GM10847 (cell line): Measurements from ENCODE around the gene GABRP.

Experiments used
- POLR2A ChIP-seq: IDR thresholded peaks from 2 replicates; pipeline ENCODE4 v1.6.1; 2011; ENCODE audit not compliant: insufficient read length; ENCODE audit errors: extremely low read depth

The GABRP gene, protein sequence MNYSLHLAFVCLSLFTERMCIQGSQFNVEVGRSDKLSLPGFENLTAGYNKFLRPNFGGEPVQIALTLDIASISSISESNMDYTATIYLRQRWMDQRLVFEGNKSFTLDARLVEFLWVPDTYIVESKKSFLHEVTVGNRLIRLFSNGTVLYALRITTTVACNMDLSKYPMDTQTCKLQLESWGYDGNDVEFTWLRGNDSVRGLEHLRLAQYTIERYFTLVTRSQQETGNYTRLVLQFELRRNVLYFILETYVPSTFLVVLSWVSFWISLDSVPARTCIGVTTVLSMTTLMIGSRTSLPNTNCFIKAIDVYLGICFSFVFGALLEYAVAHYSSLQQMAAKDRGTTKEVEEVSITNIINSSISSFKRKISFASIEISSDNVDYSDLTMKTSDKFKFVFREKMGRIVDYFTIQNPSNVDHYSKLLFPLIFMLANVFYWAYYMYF

DNA sequence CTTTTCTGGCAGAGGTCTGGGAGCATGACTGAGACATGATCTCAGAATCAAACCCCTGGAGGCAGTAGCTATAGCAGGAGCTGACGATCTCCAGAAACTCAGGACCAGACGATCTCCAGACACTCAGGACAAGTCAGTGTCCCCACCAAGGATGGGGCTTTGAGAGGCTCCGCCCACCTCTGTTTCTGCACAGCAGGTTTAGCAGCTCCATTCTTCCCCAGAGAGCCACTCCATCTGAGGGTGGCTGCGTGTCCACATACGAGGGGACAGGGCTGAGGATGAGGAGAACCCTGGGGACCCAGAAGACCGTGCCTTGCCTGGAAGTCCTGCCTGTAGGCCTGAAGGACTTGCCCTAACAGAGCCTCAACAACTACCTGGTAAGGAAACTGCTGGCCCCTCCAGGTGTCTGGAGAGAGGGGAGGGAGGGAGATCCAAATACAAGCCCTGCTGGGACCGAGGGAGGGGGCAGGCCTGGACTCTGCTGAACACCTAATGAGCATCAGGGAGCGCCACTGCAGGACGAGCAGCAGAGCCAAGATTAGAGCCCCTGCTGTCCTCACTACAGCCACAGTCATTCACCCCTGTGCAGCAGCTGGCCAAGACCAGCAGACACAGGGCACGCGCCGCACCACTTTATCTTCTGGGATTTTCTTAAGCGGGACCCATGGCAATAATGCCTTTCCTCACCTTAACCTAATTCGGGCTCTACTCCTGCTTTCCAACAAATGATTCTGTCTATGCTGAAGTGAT, at the start of gene GABRP:
Gene GABRP (plus strand): TSS at position 228 of the 750 bp plus-strand sequence. CDS start 4,891 bp downstream, outside the sequence.
- TF ChIP-seq POLR2A, result no peak

DNA sequence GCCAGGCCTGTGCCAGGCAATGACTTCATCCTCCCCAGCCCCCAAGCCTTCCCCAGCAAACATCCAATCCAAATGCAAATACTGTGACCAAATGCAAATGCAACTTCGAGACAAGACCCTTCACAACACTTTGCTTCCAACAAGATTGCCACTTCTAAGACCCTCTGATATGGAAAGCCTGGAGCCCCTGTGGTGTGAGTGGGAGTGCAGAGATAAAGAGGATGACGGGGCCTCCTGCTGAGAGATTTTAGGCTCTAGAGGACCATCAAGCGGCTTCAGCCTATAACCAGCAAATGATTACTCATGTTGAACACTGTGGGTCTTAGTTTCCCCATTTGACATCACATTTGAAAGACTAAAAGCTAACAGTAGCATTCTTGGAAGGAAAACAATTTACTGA, 46.6 kb upstream of the GABRP start:
- TF ChIP-seq POLR2A, result no peak

DNA sequence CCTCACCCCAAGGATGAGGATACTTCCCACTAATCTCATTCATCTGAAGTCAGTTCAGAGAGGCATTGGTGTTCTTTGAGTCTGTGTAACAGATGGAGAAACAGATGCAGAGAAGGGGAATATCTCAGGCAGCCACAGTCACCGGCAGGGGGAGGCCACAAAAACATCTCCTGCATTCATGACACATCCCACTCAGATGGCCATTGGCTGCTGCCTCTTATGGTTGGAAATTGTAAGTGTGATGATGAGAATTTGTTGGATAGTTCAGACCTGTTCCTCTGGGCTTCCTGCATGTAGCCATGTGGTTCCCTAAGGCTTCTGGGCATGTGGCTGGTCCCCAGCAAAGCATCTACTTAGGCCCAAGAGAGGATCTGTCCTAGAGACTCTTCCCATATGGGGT, 45.9 kb upstream of the GABRP start:
- TF ChIP-seq POLR2A, result no peak

DNA sequence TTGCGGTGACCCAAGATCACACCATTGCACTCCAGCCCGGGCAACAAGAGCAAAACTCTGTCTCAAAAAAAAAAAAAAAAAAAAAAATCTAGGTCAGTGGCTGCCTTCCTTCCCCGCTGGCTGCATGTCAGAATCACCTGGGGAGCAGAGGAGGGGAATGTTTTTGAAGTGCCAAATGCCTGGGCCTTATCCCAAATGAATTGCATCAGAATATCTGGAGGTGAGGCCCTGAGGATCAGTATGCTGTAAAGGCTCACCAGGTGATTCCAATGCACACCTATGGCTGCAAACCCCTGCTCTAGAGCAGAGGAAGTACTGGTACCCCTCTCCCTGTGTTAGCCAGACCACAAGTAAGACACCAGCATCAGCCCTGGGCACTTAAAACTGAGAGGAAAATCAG, 44.7 kb upstream of the GABRP start:
- TF ChIP-seq POLR2A, result no peak

DNA sequence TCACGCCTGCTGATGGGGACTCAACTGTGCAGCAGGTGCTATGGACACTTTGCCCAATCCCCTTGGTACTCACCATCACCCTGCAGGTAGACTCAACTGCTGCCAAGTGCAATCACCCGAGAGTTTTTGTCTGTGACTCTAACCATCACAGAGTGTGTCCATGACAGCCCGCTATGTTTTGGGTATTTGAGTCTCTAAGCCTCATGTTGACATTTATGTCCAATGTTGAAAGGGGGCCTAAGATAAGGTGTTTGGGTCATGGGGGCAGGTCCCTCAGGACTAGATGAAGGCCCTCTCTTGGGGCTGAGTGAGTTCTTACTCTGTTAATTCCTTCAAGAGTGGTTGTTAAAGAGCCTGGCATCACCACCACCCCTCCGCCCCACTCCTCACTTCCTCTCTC, 44.1 kb upstream of the GABRP start:
- no peak for TF ChIP-seq POLR2A

DNA sequence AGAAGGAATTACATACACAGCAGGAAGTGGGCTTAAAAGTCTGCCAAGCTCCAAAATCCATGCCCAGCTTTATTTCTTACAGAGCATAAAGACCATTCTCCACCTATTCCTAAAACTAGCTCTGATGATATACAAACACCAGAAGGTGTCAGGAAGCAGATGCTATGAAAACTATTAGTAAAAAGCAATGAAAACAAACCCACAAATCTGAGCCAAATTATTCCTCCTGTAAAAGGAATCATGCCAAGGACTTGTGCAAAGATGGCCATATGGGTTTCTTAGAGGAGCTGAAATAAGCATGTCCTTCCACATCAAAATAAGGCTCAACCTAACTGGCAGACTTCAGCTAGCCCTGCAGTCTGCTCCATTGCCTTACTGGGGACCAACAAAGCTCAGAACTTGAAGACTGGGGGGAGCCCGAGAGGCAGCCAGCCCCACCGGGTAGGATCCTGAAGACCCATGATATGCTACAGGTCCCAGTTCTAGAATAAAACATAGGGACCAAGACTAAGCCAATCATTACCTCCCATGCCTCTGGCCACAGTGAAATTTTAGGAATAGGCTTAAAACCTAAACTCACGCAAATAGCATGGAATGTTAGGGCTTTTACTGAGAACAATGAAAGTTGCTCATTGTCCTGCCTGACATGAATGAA, 42.8 kb upstream of the GABRP start:
- TF ChIP-seq POLR2A, result no peak

DNA sequence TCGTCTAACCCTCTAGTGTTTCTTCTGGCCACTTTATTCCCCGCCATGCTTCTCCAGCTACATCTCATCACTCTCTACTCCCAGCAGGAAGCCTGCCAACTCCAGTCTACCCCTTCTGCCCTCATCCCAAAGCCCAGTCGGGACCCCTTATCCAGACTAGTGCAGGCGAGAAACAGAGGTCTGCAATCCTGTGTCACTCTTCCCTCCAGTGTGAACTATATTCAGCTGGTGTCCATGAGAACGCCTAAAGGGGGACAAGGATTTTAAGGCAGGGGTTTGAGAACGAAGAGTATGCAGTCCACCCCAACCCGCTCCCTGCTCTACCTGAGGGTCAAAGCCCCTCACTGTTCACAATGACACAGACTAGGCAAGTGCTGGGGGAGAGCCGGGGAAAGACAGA, 41.7 kb upstream of the GABRP start:
- TF ChIP-seq POLR2A, result no peak

DNA sequence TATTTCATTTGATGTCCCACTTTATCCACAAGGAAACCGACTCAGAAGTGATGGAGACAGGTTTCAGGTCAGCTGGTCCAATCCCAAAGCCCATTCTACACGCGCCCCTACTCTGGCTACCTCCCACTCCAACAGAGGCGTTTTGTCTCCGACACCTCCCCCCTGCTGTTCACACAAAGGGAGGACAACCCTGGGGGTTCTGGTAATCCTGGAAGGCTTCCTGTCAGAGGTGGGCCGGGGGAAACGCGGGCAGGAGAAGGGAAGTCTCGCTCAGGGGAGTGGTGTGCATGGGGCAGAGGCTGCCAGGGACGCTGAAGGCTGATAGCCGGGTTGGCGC, 39.7 kb upstream of the GABRP start:
- no peak for TF ChIP-seq POLR2A

DNA sequence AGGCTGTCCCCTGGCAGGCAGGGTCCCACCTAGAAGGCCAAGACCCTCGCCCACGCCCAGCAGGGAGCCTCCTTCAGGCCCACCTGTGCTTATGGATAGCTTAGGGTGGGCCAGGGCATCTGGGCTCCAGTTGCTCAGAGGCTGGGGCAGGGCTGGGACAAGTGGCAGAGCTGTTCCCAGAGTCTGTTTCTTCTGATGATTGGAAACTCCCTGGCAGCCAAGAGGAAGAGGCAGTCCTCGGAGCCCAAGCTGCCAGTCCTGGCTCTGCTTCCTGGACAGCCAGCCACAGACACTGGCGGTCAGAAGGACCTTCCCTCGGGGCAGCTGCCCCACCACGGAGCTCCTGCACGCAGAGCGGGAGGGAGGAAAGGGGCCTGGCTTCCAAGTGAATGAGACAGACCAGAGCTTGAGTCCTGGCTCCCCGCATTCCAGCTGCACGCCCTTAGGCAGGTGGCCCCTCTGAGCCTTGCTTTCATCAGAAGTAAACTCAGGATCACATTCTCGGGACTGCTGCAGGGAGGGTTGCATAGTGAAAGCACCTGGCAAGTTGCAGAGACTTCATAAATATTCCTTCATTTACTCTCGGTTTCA, 37.9 kb upstream of the GABRP start:
- no peak for TF ChIP-seq POLR2A

DNA sequence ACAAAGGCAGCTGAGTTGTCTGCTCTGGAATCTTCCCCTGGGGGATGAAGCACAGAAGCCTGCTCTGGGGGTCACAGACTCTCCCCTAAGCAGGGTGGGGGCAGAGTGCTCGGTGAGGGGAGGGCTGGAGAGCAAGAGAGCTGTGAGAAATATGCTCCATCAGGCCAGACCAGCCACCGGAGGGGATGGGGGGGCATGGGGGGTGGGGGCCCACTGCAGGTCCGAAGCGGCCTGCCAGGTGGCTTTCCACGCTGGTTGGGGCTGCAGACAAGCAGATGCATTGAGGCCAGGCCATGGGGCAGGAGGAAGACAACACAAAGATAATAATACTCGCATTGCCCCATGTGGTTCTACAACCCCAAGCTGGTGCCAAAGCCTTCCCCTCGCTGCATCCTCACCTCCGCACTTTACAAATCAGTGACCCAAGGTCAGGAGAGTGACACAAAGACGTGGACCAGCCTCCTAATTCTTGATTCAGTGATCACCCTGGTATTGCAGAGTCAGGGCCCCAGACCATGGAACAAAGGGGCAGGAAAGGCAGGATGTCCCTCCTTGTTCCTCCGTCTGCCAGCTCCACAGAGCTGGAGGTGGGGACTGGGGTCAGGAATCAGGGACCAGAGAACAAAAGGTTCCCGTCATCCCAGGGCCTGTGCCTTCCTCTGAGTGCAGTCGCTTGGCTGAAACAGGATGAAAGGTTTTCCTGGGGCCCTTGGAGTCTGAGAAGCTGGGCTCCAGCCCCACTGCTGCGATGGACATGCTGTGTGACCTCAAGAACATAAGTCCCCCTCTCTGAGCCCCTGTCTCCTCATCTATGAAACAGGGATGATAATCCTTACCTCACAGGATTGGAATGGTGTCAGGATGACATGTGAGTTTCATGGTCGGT, 37.2 kb upstream of the GABRP start:
- no peak for TF ChIP-seq POLR2A

DNA sequence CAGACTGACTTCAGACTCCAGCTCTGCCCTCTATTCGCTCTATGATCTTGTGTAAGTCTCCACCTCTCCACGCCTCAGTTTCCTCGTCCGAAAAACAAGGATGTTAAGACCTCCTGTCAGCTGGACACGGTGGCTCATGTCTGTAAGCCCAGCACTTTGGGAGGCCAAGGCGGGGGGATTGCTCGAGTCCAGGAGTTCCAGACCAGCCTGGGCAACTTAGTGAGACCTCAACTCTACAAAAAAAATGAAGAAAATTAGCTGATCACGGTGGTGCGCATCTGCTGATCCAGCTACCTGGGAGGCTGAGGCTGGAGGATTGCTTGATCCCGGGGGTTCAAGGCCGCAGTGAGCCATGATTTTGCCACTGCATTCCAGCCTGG, 36.6 kb upstream of the GABRP start:
- no peak for TF ChIP-seq POLR2A

DNA sequence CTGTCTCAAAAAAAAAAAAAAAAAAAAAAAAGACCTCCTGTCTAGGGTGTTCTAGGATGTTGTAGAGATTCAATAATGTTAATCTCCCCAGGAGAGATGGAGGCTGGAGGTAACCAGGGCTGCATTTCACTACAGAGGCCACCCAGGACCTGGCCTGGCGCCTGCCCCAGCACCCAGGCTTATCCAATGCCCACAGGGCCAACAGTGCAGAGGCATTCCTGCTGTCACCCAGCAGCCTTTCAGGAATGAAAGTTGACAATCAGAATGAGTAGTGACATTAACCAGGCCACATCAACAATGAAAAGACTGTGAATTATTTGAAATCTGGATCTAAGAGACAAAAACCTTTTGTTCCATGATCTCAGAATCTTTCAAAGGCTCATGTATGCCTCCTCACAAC, 36.2 kb upstream of the GABRP start:
- TF ChIP-seq POLR2A, result no peak

DNA sequence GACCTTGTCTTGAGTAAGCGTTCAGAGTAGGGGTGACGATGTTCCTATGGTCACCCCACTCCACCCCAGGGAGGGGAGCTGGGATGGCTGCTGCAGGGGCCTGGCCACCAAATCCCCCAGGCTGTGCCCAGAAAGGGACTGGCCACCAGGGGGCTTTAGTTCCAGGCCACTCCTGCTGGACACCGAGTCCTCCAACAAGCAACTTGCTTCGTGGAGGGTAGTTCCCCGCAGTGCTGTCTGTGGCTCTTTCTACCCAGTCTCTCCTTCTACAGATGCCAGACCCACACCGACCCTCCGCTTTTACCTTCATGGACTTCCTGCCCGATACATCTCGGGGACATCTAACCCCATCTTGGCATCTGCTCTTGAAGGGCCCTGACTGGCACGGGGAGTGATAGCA, 35.7 kb upstream of the GABRP start:
- no peak for TF ChIP-seq POLR2A

DNA sequence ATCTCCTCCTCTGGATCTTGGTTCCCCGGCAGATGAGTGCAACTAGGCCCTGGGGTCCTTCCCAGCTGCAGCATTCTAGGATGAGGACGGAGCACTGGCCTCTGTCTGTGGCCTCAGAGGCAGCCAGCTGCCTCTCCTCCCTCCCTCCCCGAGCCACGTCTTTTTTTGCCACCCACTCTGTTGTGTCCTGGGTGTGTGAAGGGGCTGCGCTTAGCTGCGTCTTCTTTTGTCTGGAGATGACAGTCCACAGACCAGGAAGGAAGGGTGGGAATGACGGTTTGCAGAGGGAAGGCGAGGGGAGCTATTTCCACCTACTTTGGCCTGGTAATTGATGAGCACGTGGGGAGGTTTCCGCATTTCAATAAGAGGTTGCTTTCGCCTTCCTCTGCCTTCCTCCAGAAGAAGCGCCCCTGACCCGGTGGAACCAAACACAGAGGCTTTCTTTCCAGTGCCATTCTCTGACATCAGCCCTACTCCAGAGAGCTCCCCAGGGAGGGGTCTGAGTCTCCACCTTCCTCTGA, 34.5 kb upstream of the GABRP start:
- TF ChIP-seq POLR2A, result no peak
